CD4-positive, alpha-beta T cell treated with Interleukin-21 for 1 hour (primary cell): Measurements from ENCODE around the gene CARD6.
"Not testable (repeated sequence)": the region's sequence is repeated elsewhere in the genome, so short reads cannot be mapped to it uniquely, and the experiment has no call there.

Source experiments
- DNase-seq: peaks from one replicate; pipeline ENCODE4 v3.0.0-alpha.2; 2020

The CARD6 gene

DNA sequence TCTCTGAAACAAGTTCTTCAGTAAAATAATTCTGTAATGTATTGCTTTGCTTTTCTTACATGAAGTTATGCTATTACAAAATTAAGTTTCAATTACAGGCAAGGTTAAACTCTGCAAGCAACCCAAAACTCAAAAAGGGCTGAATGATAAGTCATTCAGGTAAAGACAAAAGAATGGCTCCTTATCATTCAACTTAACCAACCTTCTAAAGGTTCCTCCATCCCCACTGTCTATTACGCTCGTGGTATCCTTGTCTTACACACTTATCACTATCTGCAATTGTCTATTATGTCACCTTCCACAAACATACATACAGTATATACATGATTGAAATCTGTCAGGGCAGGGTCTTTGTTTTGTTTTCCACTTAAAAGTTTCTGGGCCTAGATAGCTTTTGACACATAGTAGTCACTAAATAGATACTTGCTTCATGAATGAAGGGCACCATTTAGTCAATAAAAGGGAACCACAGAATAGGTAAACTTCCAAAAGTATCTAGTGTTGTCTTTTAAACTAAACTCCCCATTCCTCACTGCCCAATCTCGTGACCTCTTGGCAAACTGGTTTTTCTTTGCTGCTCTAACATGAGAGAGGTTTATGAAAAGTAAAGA is 13.0 kb upstream of the CARD6 start:
- DNase-seq, result no peak

DNA sequence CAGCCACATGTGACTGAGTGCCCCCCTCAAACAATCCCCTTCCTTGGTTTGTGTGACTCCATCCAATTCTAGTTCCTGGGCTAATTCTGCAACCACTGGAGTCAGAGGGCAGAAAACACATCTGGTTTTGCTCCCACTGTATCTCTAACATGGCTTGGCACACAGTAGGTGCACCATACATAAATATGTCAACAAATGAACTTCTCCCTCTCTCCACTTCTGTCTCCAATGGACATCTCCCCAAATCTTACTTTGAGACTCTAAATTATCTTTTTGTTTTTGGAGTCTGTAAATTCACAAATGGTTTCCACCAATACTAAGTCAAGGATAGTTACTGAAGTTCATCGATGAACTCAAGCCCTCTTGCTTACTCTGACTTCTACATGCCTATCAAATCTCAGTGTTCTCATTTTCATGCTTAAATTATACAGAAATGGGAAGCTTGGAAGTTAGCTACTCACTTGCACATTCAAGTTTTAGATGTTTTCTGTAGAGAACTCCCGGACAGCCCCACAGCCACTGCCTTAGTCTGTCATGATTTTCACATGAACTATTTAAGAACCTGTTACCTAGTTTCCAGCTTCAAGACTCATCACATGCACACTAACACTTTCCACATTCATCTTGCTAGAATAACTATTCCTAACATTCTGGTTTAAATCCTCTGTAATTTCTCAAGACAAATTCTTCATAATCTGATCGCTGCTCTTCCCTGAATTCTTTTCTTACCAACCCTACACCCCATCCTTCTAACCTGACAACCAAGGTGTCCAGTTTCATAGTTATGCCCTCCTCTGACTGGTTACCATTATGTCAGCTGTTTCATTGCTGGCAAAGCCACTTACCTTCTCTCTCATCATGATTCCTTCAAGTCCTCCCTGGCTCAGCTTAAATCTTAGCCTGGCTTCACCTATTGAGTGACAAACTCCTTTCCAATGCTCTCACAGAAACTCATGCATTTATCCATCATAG is 12.2 kb upstream of the CARD6 start:
- no peak for DNase-seq

DNA sequence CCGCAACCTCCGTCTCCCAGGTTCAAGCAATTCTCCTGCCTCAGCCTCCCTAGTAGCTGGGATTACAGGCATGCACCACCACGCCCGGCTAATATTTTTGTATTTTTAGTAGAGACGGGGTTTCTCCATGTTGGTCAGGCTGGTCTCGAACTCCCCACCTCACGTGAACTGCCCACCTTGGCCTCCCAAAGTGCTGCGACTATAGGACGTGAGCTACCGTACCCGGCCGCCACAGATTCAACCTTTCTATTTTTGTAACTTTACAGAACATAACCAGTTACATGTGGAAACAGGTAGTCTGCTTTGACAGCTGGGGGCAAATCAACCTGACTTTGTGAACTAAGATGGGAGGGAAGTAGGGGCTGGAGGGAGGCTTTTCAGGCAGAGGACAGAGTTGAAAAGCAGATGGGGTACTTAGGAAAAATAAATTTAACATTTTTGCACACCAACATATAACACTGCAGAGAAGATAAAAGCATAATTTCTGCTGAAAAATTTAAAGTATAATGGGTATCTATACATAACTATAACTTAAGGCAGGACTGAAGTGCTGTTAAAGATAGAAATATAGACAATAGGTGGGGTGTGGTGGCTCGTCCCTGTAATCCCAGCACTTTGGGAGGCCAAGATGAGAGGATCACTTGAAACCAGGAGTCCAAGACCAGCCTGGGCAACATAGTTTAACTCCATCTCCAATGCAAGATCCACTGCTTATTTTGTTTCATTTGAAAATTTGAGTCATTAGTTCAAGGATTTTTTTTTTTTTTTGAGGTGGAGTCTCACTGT is 11.2 kb upstream of the CARD6 start:
- no peak for DNase-seq

DNA sequence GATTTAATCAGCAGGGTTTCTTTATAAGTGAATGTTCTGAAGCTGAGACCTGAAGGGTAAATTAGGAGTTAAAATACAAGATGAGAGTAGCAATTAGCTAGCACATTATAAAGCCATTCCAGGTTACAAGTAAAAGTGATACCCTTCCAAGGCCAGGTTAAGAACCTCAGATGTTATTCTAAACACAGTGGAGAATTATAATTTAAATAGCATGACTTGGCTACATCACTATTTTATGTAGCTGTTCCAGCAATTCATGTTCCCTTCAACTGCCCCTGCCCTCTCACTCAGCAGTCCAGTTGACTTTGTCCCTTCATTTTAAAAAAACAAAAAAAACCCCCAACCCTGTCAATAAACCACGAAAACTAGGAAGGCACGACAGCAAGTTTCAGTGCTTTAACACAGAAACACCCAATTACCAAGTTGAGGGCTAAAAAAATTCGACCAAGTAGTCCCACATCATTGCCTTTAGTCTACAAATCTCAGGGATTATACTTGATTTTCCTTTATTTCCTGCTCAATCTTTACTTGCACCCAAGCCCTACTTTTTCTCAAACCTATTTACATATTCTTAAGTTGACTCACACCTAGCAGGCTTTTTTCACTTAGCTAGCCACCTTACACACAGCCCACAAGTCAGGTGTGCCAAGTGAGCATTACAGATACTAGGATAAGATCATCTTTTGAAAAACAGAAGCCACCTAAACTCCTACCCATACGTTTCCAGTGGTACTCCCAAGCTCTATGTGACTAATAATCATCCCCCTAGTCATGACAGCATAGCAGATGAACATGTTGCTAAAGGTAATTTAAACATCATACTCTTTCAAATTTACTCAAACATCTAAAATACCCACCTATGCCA is 9.6 kb upstream of the CARD6 start:
- DNase-seq, result no peak

DNA sequence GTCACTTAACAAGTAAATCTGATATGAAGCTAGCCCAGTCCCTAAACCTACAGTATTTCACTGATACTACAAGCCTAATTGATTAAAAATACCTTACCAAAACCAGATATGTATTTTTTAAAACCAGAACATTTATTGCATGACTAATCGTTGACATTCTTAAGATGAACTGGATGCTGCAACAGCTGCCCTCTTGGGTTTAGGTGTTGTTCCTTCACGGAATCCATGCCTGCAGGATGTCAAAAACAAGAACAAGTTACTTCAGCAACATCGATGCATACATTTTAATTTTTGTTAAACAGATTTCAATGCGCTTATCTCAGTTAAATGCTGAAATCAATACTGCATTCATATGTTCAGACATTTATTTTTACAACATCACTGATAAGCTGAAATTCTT is 8.8 kb upstream of the CARD6 start:
- no peak for DNase-seq

DNA sequence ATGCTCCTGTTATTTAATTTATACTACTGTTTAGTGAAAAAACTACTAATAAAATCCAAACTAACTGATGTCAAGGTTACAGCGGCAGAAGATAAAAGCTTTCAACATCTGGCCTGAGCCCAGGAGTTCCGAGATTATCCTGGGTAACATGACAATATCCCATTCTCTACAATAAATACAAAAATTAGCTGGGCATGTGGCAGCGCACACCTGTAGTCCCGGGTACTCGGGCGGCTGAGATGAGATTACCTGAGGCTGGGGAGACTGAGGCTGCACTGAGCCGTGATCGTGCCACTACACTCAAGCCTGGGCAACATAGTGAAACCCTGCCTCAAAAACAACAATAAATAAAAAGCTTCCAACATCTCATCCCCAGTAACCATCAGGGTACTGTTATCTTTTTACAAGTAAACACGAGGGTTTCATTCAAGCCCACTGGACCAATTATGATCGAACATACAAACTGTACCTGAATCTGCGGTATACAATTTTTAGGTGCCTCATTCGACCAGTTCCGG is 7.4 kb upstream of the CARD6 start:
- no peak for DNase-seq

DNA sequence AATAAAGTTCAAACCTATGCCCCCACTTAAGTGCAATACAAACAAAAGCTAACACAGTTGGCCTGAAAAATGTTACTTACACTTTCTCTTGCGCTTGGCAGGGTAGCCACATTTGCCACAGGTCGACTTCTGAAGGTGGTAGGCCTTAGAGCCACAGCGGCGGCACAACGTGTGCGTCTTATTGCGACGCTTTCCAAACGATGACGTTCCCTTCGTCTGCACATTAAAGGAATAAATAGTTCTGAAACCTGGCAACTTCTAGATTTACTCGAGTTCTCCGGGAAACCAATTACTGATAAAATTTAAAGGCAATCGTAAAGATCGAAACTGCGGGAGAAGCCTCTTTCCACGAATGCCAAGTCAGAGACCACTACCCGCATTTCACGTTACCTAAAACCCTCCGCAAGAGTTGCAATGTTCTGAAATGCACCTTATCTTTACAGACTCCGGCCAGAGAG is 6.7 kb upstream of the CARD6 start:
- peak; percentile 75 for DNase-seq

DNA sequence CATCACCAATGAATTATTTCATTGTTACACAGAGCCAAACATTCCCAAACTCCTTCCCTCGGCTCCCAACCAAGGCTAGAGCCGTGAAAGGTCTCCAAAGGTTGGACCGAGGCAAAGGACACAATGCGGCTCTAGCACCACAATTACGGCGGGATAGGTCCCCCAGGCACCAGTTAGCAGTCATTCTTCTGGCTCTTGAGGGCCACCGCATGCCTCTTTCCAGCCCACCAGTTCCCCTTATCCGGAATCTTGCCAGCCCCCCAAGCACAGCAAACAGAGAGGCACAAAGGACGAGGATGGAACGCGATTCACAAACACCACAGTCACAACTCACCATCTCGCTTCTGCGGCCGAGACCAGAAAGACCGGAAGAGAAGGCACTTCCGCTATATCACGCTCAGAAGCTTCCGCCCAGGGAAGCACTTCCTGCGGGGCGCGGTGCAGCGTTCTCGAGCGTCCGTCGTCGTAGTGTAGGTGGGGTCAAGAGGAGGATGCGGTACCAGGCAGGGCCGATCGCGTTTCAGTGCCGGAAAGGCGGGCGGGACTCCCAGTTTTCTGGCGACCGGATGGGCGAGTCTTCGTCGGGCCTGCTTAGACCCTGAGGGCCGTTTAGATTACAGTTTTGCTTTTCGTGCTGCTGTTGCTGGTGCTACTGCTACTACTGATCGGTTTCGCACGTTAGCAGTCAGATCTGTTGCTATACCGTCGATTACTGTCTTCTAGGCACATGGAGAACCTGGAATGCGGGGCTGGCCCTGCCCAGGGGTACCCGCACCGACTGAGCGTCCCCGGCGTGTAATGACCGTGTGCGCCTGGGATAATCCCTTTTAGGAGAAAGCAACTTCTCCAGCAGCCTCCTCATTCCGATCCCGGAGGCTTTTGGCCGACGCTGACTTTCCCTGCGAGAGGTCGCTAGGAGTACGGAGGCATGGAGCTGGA is 6.0 kb upstream of the CARD6 start, which contains the start of gene RPL37:
RPL37 (minus strand) TSS at position 374 of the 939 bp plus-strand sequence; CDS start at position 337, 37 bp downstream.
- peak; percentile 93 for DNase-seq

DNA sequence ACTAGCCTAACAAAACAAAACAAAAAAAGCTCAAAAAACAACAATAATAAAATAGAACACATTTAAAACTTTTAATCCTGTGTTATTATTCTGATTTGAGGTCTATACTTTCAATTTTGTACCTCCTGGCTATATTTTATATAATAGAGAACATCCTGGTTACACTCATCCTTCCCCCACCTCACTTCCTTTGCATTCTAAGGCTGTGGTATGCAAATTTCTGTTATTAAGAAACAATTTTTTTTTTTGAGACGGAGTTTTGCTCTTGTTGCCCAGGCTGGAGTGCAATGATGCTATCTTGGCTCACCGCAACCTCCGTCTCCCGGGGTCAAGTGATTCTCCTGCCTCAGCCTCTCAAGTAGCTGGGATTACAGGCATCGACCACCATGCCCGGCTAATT is 3.1 kb upstream of the CARD6 start:
- DNase-seq, result peak; percentile 49

DNA sequence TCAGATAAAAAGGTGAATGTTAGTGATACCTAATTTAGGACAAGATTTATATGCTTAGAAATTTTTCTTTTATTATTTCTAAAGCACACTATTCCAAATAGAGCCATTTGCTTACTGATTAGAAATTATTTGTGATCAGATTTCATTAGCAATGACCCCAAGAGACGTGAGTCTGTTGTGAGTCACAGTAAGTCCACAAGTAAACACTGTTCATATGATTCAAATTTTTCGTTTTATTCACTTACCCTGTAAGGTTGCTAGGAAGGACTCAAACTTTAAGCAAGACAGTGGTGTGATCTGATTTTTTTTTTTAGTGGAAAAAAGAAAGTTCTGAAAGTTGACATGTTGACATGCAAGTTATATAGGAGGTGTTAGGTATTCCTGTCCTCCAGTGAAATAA is 1.2 kb downstream of the CARD6 start:
- no peak for DNase-seq

DNA sequence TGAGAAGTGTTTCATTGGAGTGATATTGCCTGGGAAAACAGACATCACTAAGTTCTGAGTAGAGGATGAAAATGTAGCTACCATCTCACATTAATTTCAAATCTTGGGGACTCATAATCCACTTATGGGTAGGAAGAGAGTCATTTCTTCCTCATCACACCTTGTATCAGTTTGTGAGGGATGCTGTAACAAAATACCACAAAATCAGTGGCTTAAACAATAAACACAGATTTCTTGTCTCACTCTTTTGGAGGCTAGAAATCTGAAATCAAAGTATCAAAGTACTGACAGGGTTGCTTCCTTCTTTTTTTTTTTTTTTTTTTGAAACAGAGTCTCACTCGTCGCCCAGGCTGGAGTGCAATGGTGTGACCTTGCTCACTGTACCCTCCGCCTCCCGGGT is 3.4 kb downstream of the CARD6 start:
- no peak for DNase-seq

DNA sequence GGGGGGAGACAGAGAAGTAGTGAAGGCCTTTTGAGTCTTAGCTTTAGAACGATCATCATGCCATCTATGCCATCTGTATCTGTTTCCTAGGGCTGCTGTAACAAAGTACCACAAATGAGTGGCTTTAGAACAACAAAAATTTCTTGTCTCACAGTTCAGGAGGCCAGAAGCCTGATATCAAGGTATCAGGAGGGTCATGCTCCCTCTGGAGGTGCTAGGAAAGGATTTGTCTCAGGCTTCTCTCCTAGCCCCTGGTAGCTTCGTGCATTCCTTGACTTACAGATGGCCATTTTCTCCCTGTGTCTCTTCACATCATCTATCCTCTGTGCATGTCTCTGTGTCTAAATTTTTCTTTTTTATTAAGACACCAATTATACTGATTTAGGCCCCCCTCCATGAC is 5.2 kb downstream of the CARD6 start:
- no peak for DNase-seq

DNA sequence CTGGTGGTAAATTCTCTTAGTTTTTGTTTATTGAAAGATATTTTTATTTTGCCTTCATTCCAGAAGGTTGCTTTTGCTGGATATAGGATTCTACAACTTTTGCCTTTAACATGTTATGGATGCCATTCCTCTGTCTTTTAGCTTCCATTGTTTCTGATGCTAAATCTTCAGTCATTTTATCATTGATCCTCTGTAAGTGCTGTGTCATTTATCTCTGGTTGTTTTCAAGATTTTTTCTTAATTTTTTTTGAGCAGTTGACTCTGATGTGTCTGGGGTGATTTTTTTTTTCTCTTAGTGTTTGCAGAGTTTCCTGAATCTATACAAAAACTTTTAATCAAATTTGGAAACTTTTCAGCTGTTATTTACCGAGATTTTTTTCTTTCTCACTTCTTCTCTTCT is 6.4 kb downstream of the CARD6 start:
- DNase-seq, result no peak

DNA sequence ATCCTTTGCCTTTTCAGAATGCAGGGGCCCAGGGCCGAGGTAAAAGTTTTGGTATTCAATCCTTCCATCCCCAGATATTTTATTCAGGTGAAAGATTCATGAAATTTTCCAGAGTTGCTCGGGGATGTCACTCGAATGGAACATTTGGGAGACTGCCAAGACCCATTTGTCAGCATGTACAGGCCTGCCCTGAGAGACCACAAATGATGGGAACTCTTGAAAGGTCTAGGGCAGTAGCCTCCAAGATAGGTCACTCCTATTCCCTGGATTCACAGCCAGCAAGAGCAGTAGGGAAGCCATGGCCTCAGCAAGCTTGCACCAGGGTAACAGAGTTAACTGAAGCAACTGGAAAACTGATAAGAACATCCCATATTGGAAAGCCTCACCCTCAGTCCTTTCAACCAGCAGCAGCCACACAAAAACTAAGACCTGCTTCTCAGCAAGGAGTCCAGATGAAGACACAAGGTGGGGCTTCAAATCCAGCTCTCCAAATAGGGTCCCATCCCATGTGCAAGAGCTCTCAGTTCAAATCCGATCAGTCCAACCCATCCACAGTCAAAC is 12.5 kb downstream of the CARD6 start:
- no peak for DNase-seq

DNA sequence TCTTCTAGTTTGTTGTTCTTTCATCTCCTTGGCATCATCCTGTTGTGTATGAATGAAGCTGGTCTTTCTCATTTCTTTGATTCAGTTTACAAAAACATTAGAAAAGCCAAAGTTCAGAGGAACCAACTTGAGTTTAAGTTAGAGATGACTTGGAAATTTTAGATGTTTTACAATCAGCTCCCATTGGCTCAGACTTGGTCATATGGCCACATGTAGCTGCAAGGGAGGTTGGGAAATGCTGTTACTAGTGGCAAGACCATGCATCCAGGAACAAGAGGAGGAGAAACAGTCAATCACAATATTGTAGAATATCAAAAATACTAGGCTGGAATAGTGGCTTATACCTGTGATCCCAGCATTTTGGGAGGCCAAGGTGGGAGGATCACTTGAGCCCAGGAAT is 19.5 kb downstream of the CARD6 start:
- DNase-seq, result no peak

DNA sequence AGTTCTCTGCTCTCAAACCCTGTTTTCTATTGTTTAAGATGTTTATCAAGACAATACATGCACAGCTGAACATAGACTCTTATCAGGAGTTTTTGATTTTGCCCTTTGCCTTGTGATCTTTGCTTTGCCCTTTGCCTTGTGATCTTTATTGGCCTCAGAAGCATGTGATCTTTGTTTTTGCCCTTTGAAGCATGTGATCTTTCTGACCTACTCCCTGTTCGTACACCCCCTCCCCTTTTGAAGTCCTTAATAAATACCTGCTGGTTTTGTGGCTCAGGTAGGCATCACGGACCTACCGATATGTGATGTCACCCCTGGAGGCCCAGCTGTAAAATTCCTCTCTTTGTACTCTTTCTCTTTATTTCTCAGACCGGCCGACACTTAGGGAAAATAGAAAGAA is 23.8 kb downstream of the CARD6 start:
- DNase-seq, result not testable (repeated sequence)

DNA sequence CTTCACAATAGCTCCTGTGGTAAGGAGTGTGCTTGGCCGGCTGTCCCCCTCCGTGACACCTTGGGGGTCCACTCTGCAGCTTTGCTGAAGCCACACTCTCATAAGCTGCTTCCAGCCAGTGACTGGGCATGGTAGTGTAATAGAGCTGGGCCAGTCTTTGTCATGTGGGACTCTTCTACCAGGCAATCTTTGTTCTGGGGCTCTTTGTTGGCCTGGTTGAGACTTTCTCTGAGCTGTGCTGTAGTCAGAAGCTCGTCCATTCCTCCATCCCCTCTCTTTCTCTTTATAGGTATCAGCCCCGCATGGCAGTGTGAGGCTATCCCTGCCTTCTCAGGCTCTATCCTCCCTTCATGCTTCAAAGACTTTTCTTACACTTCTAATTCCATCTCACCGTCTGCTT is 25.7 kb downstream of the CARD6 start:
- no peak for DNase-seq

DNA sequence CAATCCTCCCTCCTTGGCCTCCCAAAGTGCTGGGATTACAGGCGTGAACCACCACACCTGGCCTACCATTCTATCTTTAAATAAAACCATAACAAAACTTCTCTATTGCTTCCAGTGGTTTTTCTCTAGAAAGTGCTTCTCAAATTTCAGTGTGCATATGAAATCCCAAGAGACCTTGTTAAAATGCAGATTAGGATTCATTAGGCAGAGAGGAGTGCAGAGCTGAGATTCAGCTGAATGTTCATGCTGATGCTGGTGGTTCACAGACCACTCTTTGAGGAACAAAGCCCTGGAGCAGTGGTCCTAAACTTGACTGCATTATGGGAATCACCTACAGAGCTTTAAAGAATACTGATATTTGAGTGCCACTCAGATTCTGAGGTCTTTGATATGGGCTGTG is 28.2 kb downstream of the CARD6 start:
- DNase-seq, result no peak

DNA sequence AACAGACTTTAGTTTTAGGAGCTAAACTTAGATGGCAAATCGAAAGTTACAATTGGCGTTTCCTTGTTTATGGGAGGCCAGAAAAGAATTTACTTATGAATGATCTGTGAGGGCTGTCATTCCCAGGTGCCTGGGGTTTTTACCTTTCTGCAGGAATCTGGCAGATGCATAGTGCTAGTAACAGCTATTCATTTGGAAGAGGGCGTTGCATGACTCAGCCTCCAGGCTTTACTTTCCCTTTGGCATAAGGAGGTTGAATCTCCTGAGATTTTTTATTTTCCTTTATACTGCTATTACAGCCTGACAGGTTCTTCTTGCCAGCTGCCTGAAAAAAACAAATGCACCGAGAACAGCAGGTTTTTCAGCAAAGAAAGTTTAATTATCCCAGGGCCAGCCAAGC is 30.0 kb downstream of the CARD6 start:
- no peak for DNase-seq

DNA sequence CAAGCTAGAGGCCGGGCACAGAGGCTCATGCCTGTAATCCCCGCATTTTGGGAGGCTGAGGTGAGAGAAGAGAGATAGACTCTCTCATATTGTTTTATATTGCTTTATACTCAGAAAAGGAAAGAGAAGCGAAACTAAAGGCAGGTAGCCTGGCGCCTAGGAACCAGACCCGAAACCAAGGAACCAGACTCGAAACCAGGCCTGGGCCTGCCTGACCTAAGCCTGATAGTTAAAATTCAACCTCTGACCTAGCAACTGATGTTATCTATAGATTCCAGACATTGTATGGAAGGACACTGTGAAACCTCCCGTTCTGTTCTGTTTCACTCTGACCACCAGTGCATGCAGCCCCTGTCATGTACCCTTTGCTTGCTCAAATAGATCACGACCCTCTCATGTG is 31.1 kb downstream of the CARD6 start:
- not testable (repeated sequence) for DNase-seq
